HG02571 (cell line): ENCODE measurements around the gene SH3TC2.

Experiments used
- ATAC-seq: cut with Tn5 transposase; IDR thresholded peaks from one replicate; pipeline ENCODE4 v1.9.1; 2021; ENCODE audit warnings: mild to moderate bottlenecking, moderate library complexity; ENCODE audit not compliant: unreplicated experiment

SH3TC2 gene

GRCh38 chr5:149030838-149031397 lies 31.9 kb downstream of the SH3TC2 start:
- ATAC-seq = no peak

- ATAC-seq = no peak
These were observed 32.5 kb downstream of the SH3TC2 start for GRCh38 chr5:149030392-149030791.

- no peak for ATAC-seq
These were observed 33.9 kb downstream of the SH3TC2 start for GRCh38 chr5:149028984-149029383.

- ATAC-seq = no peak
These were observed 34.7 kb downstream of the SH3TC2 start for GRCh38 chr5:149028161-149028560.

GRCh38 chr5:149027636-149028035 lies 35.2 kb downstream of the SH3TC2 start:
- ATAC-seq = no peak

- ATAC-seq = no peak
These were observed 37.9 kb downstream of the SH3TC2 start for GRCh38 chr5:149024943-149025342.

GRCh38 chr5:149024477-149024876 lies 38.4 kb downstream of the SH3TC2 start:
- ATAC-seq = no peak

GRCh38 chr5:149022200-149022599 lies 40.7 kb downstream of the SH3TC2 start:
- ATAC-seq = no peak

- ATAC-seq = no peak
These were observed 43.2 kb downstream of the SH3TC2 start for GRCh38 chr5:149019679-149020078.

- no peak for ATAC-seq
These were observed 43.9 kb downstream of the SH3TC2 start for GRCh38 chr5:149018909-149019443.

GRCh38 chr5:149017636-149018035 lies 45.2 kb downstream of the SH3TC2 start:
- no peak for ATAC-seq

GRCh38 chr5:149015561-149015960 lies 47.3 kb downstream of the SH3TC2 start:
- ATAC-seq = no peak

- no peak for ATAC-seq
These were observed 47.7 kb downstream of the SH3TC2 start for GRCh38 chr5:149015126-149015525.

GRCh38 chr5:149014571-149015031 lies 48.3 kb downstream of the SH3TC2 start:
- no peak for ATAC-seq

GRCh38 chr5:149013796-149014195 lies 49.1 kb downstream of the SH3TC2 start:
- no peak for ATAC-seq

GRCh38 chr5:149012350-149012749 lies 50.5 kb downstream of the SH3TC2 start:
- ATAC-seq = no peak

GRCh38 chr5:149011728-149012127 lies 51.1 kb downstream of the SH3TC2 start:
- ATAC-seq = no peak

- no peak for ATAC-seq
These were observed 51.8 kb downstream of the SH3TC2 start for GRCh38 chr5:149011084-149011483.

GRCh38 chr5:149007174-149007573 lies 55.7 kb downstream of the SH3TC2 start:
- no peak for ATAC-seq

GRCh38 chr5:149006426-149006825 lies 56.4 kb downstream of the SH3TC2 start:
- no peak for ATAC-seq

- no peak for ATAC-seq
These were observed 57.6 kb downstream of the SH3TC2 start for GRCh38 chr5:149005077-149005892.

- ATAC-seq = no peak
These were observed 58.3 kb downstream of the SH3TC2 start for GRCh38 chr5:149004559-149004958.
